HG03354 (cell line): ENCODE measurements around the gene KCTD7.
"Not testable (repeated sequence)": the region's sequence is repeated elsewhere in the genome, so short reads cannot be mapped to it uniquely, and the experiment has no call there.

ENCODE experiments used
- ATAC-seq: cut with Tn5 transposase; IDR thresholded peaks from one replicate; pipeline ENCODE4 v1.9.1; 2021; ENCODE audit warnings: mild to moderate bottlenecking; ENCODE audit not compliant: unreplicated experiment, poor library complexity, severe bottlenecking

Gene KCTD7

DNA sequence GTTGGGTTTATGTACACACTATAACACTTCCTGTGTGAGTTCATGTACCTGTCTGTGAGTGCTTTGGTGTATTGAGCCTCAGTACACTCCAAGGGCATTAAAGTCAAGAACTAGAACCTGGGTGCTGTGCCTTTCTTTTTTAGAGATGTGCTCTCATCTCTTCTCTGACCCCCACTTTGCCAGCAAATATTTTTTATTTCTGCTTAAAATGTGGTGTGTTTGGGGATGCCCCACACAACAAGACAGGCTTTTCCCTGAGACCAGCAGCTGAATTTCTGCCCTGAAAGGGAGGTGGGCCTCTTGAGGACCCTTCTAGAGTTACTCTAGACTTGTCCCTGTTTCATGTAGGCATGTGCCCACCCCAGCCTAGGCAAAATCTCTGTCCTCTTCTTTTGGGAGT lies 14.3 kb downstream of the KCTD7 start:
- no peak for ATAC-seq

DNA sequence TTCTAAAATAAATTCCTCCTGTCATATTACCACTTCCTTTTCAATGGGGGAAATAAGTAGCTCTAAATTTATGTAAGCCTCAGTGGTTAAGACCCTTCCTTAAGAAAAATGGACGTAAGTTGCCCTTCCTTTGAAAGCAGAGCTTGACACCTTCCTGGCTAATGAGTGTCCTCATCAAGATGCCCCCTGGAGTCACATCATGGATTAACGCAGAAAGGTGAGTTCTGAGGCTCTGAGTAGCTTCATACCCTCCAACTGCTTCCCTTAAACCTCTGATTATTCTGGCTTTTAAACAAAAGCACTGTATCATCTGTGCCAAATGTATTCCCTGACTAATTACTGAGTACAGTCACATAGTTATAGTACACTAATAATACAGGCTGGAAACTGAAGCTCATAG lies 14.7 kb downstream of the KCTD7 start:
- no peak for ATAC-seq

- ATAC-seq: not testable (repeated sequence)
Observed at GRCh38 chr7:66651026-66651425, 22.3 kb downstream of the KCTD7 start.

DNA sequence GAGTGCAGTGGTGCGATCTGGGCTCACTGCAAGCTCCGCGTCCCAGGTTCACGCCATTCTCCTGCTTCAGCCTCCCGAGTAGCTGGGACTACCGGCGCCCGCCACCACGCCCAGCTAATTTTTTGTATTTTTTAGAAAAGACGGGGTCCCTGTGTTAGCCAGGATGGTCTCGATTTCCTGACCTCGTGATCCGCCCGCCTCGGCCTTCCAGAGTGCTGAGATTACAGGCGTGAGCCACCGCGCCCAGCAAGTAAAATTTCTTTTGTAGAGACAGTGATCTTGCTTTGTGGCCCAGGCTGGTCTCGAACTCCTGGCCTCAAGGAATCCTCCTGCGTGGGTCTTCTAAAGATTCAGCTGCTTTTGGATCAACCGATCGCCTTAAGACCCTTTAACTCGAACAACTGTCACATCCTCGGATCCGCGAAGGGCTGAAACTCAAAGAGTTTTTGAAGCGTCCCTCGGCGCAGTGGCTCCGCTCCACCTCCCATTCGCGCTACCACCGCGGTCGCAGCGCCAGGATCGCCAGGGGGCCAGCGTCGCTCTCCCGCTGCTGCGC lies 25.1 kb downstream of the KCTD7 start:
- not testable (repeated sequence) for ATAC-seq

DNA sequence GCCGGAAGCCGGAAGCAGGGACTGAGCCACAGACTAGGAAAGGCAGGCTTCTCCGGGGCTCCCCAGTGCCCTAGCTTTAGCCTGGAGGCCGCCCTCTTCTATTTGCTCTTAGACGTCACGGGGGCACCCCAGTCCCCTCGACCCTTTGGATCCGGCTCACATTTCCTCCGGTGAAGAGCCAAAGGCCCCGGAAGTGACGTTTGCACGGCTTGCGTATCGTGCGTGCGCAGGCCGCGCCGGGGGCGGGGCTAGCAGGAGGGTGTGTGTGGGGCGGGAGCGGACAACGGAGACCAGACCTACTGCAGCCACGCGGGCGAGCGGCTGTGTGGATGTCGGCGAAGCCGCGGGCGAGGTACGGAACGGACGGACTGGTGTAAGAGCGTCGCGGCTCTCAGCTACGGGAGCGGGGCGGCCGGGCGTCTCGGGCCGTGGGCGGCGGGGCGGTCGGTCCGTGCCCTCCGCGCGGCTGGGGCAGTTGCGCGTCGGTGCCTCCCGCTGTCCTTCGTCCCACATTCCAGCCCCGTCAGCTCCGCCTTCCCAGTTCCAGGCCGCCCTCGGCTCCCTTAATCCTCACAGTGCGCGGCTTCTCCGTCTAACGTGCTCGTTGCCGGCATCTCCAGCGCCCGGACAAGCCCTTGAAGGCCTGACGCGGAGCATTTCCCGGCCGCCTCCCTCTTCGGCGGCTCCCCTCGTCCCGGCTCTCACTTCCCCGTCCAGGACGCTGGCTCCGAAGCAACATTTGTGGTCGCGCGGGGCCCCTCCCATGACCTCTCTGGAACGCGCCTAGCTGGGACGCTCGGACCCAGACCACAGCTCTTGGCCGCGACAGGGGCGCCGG lies 25.8 kb downstream of the KCTD7 start:
- ATAC-seq: peak; percentile 93

DNA sequence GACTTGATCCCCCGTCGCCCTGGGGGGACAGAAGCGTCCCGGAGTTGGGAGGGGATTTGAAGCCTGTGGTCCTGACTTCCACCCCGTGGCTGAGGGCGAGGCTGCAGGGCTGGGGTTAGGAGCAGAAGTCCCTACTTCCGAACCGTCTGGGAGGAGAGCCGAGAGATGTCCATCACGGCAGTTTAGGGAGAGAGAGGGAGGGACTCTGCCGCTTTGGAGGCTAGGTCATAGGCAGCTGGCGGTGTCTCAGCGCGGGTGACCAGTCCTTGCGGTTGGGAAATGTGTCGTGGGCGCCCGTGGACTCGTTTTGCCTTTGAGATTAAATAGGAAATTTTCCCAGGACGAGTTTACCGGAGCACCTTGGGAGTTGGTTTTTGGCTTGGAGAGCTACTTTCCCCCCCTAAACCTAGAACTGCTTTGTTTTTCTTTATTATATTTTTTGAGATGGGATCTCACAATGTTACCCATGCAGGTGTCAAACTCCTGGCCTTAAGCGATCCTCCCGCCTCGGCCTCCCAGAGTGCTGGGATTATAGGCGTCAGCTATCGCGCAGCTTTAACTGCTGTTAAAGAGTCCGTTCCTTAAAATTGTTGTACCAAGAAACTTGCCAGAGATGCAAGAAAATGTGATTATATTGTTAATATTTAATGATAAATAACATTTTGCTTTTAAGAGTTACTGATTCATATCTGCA lies 26.6 kb downstream of the KCTD7 start:
- ATAC-seq: peak; percentile 19

DNA sequence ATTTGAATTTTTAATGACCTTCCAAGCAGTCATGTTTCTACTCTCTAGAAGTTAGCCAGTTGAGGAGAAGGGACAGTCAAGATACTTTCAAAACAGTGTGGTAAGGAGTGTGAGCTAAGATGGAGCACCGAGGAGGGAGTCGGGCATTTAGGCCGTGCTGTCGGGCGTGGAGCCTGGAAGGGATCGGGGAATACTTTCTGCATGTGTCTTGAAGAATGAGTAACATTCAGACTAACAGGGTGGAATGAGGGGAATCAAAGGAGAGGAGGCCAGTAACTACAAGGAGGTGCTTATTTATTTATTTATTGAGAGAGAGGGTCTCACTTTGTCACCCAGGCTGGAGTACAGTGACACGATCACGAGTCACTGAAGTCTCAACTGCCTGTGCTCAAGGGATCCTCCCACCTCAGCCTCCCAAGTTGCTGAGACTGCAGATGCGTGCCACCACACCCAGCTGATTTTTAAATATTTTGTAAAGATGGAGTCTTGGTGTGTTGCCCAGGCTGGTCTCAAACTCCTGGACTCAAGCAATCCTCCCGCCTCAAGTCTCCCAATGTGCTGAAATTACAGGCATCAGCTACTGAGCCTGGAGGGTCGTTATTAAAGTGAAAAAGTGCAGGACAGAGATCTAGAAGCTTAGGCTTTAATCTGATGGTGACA lies 27.3 kb downstream of the KCTD7 start:
- ATAC-seq: not testable (repeated sequence)

GRCh38 chr7:66657798-66658197 lies 29.1 kb downstream of the KCTD7 start:
- no peak for ATAC-seq

DNA sequence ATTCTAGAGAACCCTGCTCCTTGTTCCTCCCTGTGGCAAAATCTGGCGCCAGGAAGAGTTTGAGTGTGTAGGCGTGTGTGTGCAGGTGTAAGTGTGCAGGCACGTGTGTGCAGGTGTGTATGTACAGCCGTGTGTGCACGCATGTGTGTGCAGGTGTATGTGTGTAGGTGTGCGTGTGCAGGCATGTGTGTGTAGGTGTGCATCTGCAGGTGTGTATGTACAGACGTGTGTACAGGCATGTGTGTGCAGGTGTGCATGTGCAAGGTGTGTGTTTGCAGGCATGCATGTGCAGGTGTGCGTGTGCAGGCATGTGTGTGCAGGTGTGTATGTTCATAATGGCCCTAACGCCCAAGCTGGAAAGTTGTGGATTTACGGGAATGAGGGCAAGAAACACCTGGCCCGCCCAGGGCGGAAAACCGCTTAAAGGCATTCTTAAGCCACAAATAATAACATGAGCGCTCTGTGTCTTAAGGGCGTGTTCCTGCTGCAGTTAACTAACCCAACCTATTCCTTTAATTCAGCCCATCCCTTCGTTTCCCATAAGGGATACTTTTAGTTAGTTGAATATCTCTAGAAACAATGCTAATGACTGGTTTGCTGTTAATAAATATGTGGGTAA lies 34.1 kb downstream of the KCTD7 start:
- no peak for ATAC-seq

DNA sequence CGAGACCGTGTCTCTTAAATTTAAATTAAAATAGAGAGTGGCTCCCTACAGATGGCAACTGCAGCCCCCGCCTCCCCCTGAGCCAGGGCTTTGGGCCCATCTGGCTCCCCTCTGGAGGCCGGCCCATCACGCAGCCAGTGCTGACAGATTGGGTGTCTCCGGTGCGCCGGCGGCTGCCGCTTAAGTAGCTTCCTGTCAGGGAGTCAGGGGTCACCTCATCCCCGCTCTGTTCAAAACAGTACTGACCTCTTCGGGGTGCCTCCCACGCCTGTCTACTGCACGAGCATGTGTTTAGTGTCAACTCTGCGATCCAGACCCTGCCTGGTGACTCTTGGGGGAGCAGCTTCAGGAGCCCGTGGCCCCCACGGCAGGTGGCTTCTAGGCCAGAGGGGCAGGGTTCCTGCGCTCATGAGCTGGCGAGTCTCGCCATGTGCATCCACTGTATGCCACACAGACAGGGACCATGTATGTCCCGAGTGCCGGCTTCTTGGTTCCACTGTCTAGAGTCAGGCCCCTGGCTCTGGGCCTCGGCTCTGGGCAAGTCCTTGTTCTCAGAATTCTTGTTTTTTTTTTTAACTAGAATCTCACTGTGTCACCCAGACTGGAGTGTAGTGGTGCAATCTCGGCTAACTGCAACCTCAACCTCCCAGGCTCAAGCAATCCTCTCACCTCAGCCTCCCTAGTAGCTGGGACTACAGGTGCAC lies 36.1 kb downstream of the KCTD7 start:
- ATAC-seq: no peak

GRCh38 chr7:66666313-66666952 lies 37.8 kb downstream of the KCTD7 start:
- no peak for ATAC-seq

- no peak for ATAC-seq
Observed at GRCh38 chr7:66667023-66667728, 38.5 kb downstream of the KCTD7 start.

DNA sequence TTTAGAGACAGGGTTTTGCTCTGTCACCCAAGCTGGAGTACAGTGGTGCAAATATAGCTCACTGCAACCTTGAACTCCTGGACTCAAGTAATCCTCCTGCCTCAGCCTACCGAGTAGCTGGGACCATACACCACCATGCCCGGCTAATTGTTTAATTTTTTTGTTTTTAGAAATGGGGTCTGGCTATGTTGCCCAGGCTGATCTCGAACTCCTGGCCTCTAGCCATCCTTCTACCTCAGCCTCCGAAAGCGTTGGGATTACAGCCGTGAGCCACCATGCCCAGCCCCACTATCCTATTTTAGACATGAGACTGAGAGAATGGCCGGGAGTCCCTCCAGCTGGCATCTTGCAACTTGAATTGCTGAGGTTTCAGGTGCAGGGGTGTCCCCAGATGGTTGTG lies 39.4 kb downstream of the KCTD7 start:
- no peak for ATAC-seq

GRCh38 chr7:66668677-66669076 lies 40.0 kb downstream of the KCTD7 start:
- ATAC-seq: no peak

GRCh38 chr7:66669088-66669487 lies 40.4 kb downstream of the KCTD7 start:
- ATAC-seq: no peak

DNA sequence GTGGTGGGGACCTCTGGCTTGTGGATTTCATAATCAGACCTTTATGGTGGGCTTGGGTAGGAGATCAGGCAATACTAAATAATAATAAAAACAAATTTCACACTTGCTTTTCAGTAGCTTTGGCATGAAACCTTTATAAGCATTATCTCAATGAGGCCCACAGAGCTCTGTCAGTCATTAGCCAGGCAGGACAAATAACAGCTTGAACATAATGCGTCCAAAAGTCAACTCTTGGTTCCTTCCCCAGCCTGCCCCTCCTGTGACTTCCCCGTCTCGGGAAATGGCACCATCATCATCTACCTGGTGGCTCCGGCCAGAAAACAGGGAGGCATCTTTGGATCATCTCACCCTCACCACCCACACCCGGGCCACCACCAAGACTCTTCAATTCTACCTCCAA lies 40.8 kb downstream of the KCTD7 start:
- ATAC-seq: no peak

- ATAC-seq: no peak
Observed at GRCh38 chr7:66671034-66671433, 42.4 kb downstream of the KCTD7 start.

DNA sequence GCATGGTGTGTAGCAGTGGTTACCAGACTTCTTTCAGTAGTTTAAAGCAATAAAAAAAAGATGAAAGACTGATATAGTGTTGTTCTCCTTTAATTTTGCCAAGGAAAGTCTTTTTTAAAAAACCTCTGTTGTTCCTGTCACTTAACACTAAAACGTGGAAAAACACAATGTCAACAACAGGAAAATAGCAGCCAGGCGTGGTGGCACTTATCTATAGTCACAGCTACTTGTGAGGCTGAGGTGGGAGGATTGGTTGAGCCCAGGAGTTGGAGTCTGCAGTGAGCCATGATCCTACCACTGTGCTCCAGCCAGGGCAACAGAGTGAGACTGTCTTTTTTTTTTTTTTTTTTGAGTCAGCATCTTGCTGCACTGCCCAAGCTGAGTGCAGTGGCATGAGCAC lies 42.8 kb downstream of the KCTD7 start:
- not testable (repeated sequence) for ATAC-seq
